Calu3 (cell line): ENCODE measurements around the gene COL9A3. TPM values are rescaled to one million over a fixed set of nuclear protein-coding genes. Genes with fewer than 3 reads are reported as not detected.

ENCODE experiments used
- BruUV-seq: library from RNA; stranded (reverse); fragments of 400-500 nt; replicated peaks from 2 replicates; lab custom pipeline; 2021; lab: Mats Ljungman, UMichigan
- CTCF ChIA-PET: fragments of 300-600 bp; sonication (Branson Sonifier 250); formaldehyde crosslinking; loops from one replicate; lab custom pipeline; 2022; ENCODE audit warnings: antibody characterized with exemption; lab: Charles Lee
- DNase-seq: peaks from one replicate; pipeline ENCODE4 v3.0.0; 2022
- H3K27ac Mint-ChIP-seq: one replicate; pipeline ENCODE4 v1.8.0; 2022; ENCODE audit warnings: mixed read lengths; ENCODE audit not compliant: unreplicated experiment
- H3K27me3 Mint-ChIP-seq: one replicate; pipeline ENCODE4 v1.8.0; 2022; ENCODE audit warnings: mixed read lengths; ENCODE audit not compliant: unreplicated experiment
- H3K36me3 Mint-ChIP-seq: one replicate; pipeline ENCODE4 v1.8.0; 2022; ENCODE audit warnings: mild to moderate bottlenecking, moderate library complexity, mixed read lengths; ENCODE audit not compliant: insufficient read depth, unreplicated experiment
- H3K4me1 Mint-ChIP-seq: one replicate; pipeline ENCODE4 v1.8.0; 2022; ENCODE audit warnings: mild to moderate bottlenecking, low read depth, mixed read lengths; ENCODE audit not compliant: unreplicated experiment
- H3K4me3 Mint-ChIP-seq: one replicate; pipeline ENCODE4 v1.8.0; 2022; ENCODE audit warnings: mild to moderate bottlenecking, low read depth, moderate library complexity, mixed read lengths; ENCODE audit not compliant: unreplicated experiment
- H3K9me3 Mint-ChIP-seq: one replicate; pipeline ENCODE4 v1.8.0; 2022; ENCODE audit warnings: low read depth, mixed read lengths; ENCODE audit not compliant: unreplicated experiment
- CTCF ChIP-seq: fragments of 200-600 bp; IDR thresholded peaks from one replicate; pipeline ENCODE4 v1.8.0; 2022; ENCODE audit warnings: antibody characterized with exemption; ENCODE audit not compliant: unreplicated experiment
- intact Hi-C: fragments of 100-400 bp; cut with micrococcal nuclease; formaldehyde crosslinking; loops from one replicate; pipeline ENCODE4 v1.10.0; 2022; ENCODE audit not compliant: unreplicated experiment
- total RNA-seq: library from RNA; stranded (reverse); gene quantifications from 2 replicates; pipeline ENCODE4 v1.2.3, GENCODE V29; 2022

Gene COL9A3
- total RNA-seq, 1 experiment from 2014 or later: 2.7 TPM

GRCh38 chr20:62792182-62792939 is 24.5 kb upstream of the COL9A3 start:
- H3K4me3 Mint-ChIP-seq: no peak overlapping the region
- H3K4me1 Mint-ChIP-seq: peaks cover 29% of the 10 kb centered on the region
- peak; percentile 36 for DNase-seq
- peaks cover 42% of the 10 kb centered on the region for H3K36me3 Mint-ChIP-seq
- no peaks in the 10 kb centered on the region for H3K9me3 Mint-ChIP-seq
- CTCF ChIA-PET: interaction anchor here (0.6 to 2.2 kb wide), 17 partner anchors 16 to 311 kb away, joined by 3 to 28 read pairs (median 5); no protein-coding TSS in a partner anchor
- H3K27ac Mint-ChIP-seq: no peak overlapping the region
- peaks cover 32% of the 10 kb centered on the region for H3K27me3 Mint-ChIP-seq
- no peak for TF ChIP-seq CTCF
- no TSS peak for BruUV-seq
- intact Hi-C loops: loop anchor here (5.0 kb wide), 2 partner anchors 105 to 290 kb away; no protein-coding TSS in a partner anchor

- H3K4me1 Mint-ChIP-seq: peaks cover 37% of the 10 kb centered on the region
- H3K9me3 Mint-ChIP-seq: no peaks in the 10 kb centered on the region
- intact Hi-C loops: loop anchor here (5.0 kb wide), 2 partner anchors 106 to 291 kb away; no protein-coding TSS in a partner anchor
- H3K36me3 Mint-ChIP-seq: peaks cover 50% of the 10 kb centered on the region
- H3K27me3 Mint-ChIP-seq: peaks cover 24% of the 10 kb centered on the region
- BruUV-seq: no TSS peak
- CTCF ChIA-PET: interaction anchor here (0.6 to 3.3 kb wide), 13 partner anchors 12 to 432 kb away, joined by 3 to 28 read pairs (median 5); partner anchors contain the start of gene OGFR
- H3K4me3 Mint-ChIP-seq: peak overlapping the region; percentile 78
- H3K27ac Mint-ChIP-seq: peak overlapping the region; percentile 76
- no peak for DNase-seq
- no peak for TF ChIP-seq CTCF
Observed at GRCh38 chr20:62792940-62793756, 23.7 kb upstream of the COL9A3 start.

- no TSS peak for BruUV-seq
- H3K4me3 Mint-ChIP-seq: peak overlapping the region; percentile 78
- no peak for TF ChIP-seq CTCF
- CTCF ChIA-PET: interaction anchor here (0.7 to 3.3 kb wide), 15 partner anchors 10 to 433 kb away, joined by 3 to 15 read pairs (median 4); partner anchors contain the start of gene OGFR
- peaks cover 56% of the 10 kb centered on the region for H3K36me3 Mint-ChIP-seq
- H3K27me3 Mint-ChIP-seq: peaks cover 19% of the 10 kb centered on the region
- no peaks in the 10 kb centered on the region for H3K9me3 Mint-ChIP-seq
- H3K4me1 Mint-ChIP-seq: peaks cover 41% of the 10 kb centered on the region
- H3K27ac Mint-ChIP-seq: peak overlapping the region; percentile 82
- intact Hi-C loops: loop anchor here (5.0 kb wide), 2 partner anchors 106 to 291 kb away; no protein-coding TSS in a partner anchor
- no peak for DNase-seq
Observed at GRCh38 chr20:62793757-62794006, 23.2 kb upstream of the COL9A3 start.

- no TSS peak for BruUV-seq
- CTCF ChIA-PET: interaction anchor here (0.6 to 3.3 kb wide), 20 partner anchors 8 to 433 kb away, joined by 3 to 15 read pairs (median 3); partner anchors contain the start of gene OGFR
- peak; percentile 99 for DNase-seq
- Mint-ChIP-seq H3K4me3 (peak overlapping the region; percentile 78), H3K4me1 (peaks cover 41% of the 10 kb centered on the region), H3K27me3 (peaks cover 14% of the 10 kb centered on the region), H3K9me3 (no peaks in the 10 kb centered on the region), H3K36me3 (peaks cover 59% of the 10 kb centered on the region), H3K27ac (peak overlapping the region; percentile 82)
- no peak for TF ChIP-seq CTCF
- intact Hi-C loops: loop anchor here (5.0 kb wide), 2 partner anchors 107 to 292 kb away; no protein-coding TSS in a partner anchor
Observed at GRCh38 chr20:62794007-62794724, 22.7 kb upstream of the COL9A3 start.
